Nephron (organoid): ENCODE measurements around the gene IL4.
"Not testable (repeated sequence)": the region's sequence is repeated elsewhere in the genome, so short reads cannot be mapped to it uniquely, and the experiment has no call there.

Experiments
- H3K27ac Mint-ChIP-seq, 3 experiments: 2 replicates each; pipeline ENCODE4 v1.8.0; 2020; ENCODE audit warnings: mixed read lengths in 3 of 3, mild to moderate bottlenecking in 2 of 3, moderate library complexity in 1 of 3
- H3K27me3 Mint-ChIP-seq: 2 replicates; pipeline ENCODE4 v1.8.0; 2021; ENCODE audit warnings: low read depth, mild to moderate bottlenecking, moderate library complexity, mixed read lengths
- H3K36me3 Mint-ChIP-seq: 2 replicates; pipeline ENCODE4 v1.8.0; 2020; ENCODE audit warnings: low read depth, mixed read lengths
- H3K4me1 Mint-ChIP-seq: 2 replicates; pipeline ENCODE4 v1.8.0; 2020; ENCODE audit warnings: mixed read lengths
- H3K4me3 Mint-ChIP-seq, 3 experiments: 2 replicates each; pipeline ENCODE4 v1.8.0; 2020; ENCODE audit warnings: mild to moderate bottlenecking in 3 of 3, mixed read lengths in 3 of 3, moderate library complexity in 2 of 3
- H3K9me3 Mint-ChIP-seq: 2 replicates; pipeline ENCODE4 v1.8.0; 2020; ENCODE audit warnings: mixed read lengths
- TF ChIP-seq, protein P1 (sequence below), 3 experiments: fragments of 200-600 bp; sonication (generic); IDR thresholded peaks; one replicate each; pipeline ENCODE4 v1.5.0; 2021; ENCODE audit warnings: antibody characterized with exemption in 3 of 3; ENCODE audit not compliant: unreplicated experiment in 3 of 3

IL4 gene

GRCh38 chr5:132673939-132674630 lies at the start of gene IL4:
Gene IL4 (plus strand): TSS chr5:132673989. CDS start chr5:132674051, 62 bp downstream.
- Mint-ChIP-seq H3K27ac (peak within 1 kb of the TSS in 1 of 3 experiments; percentile 30), H3K4me1 (peaks cover 4% of the 10 kb centered on the region), H3K36me3 (no peaks in the 10 kb centered on the region), H3K27me3 (peaks cover 8% of the 10 kb centered on the region), H3K9me3 (no peaks in the 10 kb centered on the region), H3K4me3 (no peak within 1 kb of the TSS)
- TF ChIP-seq, protein P1, sequence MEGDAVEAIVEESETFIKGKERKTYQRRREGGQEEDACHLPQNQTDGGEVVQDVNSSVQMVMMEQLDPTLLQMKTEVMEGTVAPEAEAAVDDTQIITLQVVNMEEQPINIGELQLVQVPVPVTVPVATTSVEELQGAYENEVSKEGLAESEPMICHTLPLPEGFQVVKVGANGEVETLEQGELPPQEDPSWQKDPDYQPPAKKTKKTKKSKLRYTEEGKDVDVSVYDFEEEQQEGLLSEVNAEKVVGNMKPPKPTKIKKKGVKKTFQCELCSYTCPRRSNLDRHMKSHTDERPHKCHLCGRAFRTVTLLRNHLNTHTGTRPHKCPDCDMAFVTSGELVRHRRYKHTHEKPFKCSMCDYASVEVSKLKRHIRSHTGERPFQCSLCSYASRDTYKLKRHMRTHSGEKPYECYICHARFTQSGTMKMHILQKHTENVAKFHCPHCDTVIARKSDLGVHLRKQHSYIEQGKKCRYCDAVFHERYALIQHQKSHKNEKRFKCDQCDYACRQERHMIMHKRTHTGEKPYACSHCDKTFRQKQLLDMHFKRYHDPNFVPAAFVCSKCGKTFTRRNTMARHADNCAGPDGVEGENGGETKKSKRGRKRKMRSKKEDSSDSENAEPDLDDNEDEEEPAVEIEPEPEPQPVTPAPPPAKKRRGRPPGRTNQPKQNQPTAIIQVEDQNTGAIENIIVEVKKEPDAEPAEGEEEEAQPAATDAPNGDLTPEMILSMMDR (IDR thresholded peaks at IDR 0.05; ENCODE audit: unreplicated experiment in 3 of 3), result no peak

DNA sequence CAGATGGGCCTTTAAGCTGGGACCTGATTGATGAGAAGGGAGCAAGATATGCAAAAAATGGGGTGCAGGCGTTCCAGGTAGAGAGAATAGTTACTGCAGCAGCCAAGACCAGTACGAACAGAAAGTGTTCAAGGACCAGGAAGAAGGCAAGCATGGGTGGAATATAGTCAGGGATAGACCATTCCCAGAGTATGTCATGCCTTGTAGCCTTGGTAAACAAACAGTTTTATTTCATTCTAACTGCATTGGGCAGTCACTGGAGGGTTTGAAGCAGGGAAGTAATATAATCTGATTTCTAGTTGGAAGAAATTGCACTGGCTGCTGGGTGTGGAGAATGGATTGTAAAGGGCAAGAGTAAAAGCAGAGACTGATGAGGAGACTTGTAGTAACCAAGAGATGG lies 46.3 kb upstream of the IL4 start:
- TF ChIP-seq, protein P1 (IDR thresholded peaks at IDR 0.05; ENCODE audit: unreplicated experiment in 3 of 3), result no peak
- Mint-ChIP-seq H3K27me3 (no peaks in the 10 kb centered on the region), H3K27ac (no peak overlapping the region), H3K9me3 (no peaks in the 10 kb centered on the region), H3K4me3 (no peak overlapping the region), H3K36me3 (peaks cover 62% of the 10 kb centered on the region), H3K4me1 (no peaks in the 10 kb centered on the region)

GRCh38 chr5:132628814-132629213 lies 45.0 kb upstream of the IL4 start:
- Mint-ChIP-seq H3K36me3 (peaks cover 50% of the 10 kb centered on the region), H3K9me3 (no peaks in the 10 kb centered on the region), H3K4me1 (no peaks in the 10 kb centered on the region), H3K27ac (no peak overlapping the region), H3K27me3 (no peaks in the 10 kb centered on the region), H3K4me3 (no peak overlapping the region)
- TF ChIP-seq, protein P1 (IDR thresholded peaks at IDR 0.05; ENCODE audit: unreplicated experiment in 3 of 3), result no peak

DNA sequence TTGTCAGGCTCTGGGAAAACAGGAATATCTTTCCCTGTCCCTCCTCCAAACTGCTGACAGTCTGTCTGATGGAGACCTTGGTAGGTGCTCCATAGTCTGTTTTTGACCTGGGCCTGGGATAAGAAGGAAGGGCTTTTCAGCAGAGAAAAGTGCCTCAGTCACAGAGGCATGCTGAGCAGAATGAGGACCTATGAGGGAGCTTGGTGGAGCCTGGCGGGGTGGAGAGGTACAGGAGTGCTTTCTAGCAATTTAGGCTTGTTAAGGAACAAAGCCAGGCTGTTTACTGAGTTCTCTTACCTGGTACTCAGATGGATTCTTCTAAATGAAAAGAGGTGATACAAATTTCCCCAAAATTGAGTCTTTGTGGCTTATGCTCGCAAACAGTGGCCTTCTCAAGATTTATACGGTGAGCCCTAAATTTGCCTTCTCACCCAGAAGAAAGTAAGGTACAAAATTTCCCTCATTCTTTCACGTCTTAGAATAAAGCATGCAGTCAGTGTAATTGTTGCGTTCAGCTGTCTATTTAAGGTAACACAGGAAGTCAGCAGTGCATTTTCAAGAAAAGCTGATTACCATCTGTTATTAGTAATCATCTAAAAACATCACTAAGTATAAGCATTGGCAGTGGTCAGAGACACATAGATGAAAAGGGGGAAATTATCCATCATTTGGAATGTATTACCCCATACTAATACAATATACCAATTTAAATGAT lies 44.4 kb upstream of the IL4 start:
- Mint-ChIP-seq H3K27ac (no peak overlapping the region), H3K4me1 (no peaks in the 10 kb centered on the region), H3K36me3 (peaks cover 52% of the 10 kb centered on the region), H3K4me3 (no peak overlapping the region), H3K27me3 (no peaks in the 10 kb centered on the region), H3K9me3 (no peaks in the 10 kb centered on the region)
- TF ChIP-seq, protein P1 (IDR thresholded peaks at IDR 0.05; ENCODE audit: unreplicated experiment in 3 of 3), result no peak

DNA sequence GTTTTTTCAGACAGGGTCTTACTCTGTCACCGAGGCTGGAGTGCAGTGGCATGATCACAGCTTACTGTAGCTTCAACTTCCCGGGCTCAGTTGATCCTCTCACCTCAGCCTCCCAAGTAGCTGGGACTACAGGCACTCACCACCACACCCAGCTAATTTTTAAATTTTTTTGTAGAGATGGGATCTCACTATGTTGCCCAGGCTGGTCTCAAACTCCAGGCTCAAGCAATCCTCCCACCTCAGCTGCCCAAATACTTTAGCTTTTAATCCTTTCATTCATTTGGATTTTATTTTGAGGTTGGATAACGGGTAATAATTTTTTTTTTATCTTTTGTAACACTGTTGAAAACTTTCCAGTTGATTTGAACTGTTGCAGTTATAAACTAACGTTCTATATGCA lies 40.2 kb upstream of the IL4 start:
- not testable (repeated sequence) for H3K27ac Mint-ChIP-seq, H3K9me3 Mint-ChIP-seq, H3K27me3 Mint-ChIP-seq, H3K4me1 Mint-ChIP-seq, H3K4me3 Mint-ChIP-seq
- H3K36me3 Mint-ChIP-seq, result peaks cover 59% of the 10 kb centered on the region

GRCh38 chr5:132635873-132636272 lies 37.9 kb upstream of the IL4 start:
- peaks cover 57% of the 10 kb centered on the region for H3K36me3 Mint-ChIP-seq
- no peaks in the 10 kb centered on the region for H3K4me1 Mint-ChIP-seq
- no peak overlapping the region for H3K27ac Mint-ChIP-seq
- TF ChIP-seq, protein P1 (IDR thresholded peaks at IDR 0.05; ENCODE audit: unreplicated experiment in 3 of 3), result no peak
- no peaks in the 10 kb centered on the region for H3K9me3 Mint-ChIP-seq
- H3K4me3 Mint-ChIP-seq, result no peak overlapping the region
- no peaks in the 10 kb centered on the region for H3K27me3 Mint-ChIP-seq
